A549 (cell line): ENCODE data around the gene SREBF1.

Experiments used
- HDAC2 ChIP-seq: fragments of 200-600 bp; sonication (generic); IDR thresholded peaks from 2 replicates; pipeline ENCODE4 v1.6.1; 2016
- JUNB ChIP-seq: fragments of >200 bp; sonication (Bioruptor Twin); formaldehyde crosslinking; IDR thresholded peaks from 2 replicates; pipeline ENCODE4 v1.6.1; 2016
- NPAS2 ChIP-seq: fragments of 250-450 bp; sonication (Bioruptor Pico); IDR thresholded peaks from 2 replicates; pipeline ENCODE4 v1.8.0; 2022; ENCODE audit warnings: mild to moderate bottlenecking, moderate library complexity, borderline replicate concordance
- POLR2A ChIP-seq: IDR thresholded peaks from 2 replicates; pipeline ENCODE4 v1.6.1; 2012; ENCODE audit warnings: mild to moderate bottlenecking, low read length
- POLR2AphosphoS2 ChIP-seq: conservative IDR thresholded peaks from 2 replicates; pipeline ENCODE4 v1.6.1; 2012; ENCODE audit warnings: low read length, improper control_type of control experiment, inconsistent platforms
- TF ChIP-seq, protein P1 (sequence below): fragments of >200 bp; sonication (Bioruptor Twin); formaldehyde crosslinking; IDR thresholded peaks from 3 replicates; pipeline ENCODE4 v1.5.1; 2016

DNA sequence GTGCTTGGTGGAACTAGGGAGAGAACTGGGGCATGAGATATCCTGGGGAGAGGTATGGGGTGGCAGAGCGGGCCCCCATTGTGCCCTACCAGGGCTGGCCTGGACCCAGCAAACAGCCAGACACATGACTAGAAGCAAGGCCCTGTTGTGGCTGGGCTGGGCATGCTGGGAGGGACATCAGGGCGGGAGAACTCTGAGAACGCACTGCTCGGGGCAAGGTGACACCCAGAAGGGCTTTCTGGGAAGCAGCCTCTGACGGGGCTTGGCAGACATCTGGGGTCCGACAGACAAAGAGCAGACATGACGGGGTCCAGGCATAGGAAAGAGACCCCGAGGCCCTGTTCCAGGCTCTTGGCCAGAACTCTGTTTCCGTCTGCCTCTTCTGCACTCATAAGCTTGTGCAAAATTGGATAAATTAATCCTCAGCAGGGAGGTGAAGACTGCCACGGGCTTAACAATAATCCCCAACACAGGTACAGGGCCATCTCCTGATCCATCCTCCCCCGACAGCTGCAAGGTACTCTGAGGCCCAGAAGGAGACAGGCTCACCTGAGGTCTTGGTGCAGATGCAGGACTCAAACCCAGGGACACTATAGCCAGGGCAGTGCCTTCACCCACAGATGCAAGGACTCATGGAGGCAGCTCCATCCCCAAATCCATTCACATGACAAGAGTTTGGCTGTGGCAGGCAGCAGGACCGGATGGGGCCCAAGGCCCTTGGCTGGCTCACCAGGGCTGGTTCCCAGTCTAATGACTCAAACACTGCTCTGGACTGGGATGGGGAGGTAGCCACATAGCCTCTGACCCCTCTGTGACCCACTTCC, 5.4 kb downstream of the SREBF1 start:
- TF ChIP-seq POLR2AphosphoS2 (no peak), HDAC2 (no peak), JUNB (no peak), NPAS2 (CRISPR knock-in tag) (no peak), POLR2A (no peak)
- TF ChIP-seq, protein P1, sequence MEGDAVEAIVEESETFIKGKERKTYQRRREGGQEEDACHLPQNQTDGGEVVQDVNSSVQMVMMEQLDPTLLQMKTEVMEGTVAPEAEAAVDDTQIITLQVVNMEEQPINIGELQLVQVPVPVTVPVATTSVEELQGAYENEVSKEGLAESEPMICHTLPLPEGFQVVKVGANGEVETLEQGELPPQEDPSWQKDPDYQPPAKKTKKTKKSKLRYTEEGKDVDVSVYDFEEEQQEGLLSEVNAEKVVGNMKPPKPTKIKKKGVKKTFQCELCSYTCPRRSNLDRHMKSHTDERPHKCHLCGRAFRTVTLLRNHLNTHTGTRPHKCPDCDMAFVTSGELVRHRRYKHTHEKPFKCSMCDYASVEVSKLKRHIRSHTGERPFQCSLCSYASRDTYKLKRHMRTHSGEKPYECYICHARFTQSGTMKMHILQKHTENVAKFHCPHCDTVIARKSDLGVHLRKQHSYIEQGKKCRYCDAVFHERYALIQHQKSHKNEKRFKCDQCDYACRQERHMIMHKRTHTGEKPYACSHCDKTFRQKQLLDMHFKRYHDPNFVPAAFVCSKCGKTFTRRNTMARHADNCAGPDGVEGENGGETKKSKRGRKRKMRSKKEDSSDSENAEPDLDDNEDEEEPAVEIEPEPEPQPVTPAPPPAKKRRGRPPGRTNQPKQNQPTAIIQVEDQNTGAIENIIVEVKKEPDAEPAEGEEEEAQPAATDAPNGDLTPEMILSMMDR: no peak
